ENCODE measurements around the gene ELMO1. TPM values are rescaled to one million over a fixed set of nuclear protein-coding genes. Genes with fewer than 3 reads are reported as not detected.

ELMO1 gene
- polyA plus RNA-seq, 1 experiment: not detected

DNA sequence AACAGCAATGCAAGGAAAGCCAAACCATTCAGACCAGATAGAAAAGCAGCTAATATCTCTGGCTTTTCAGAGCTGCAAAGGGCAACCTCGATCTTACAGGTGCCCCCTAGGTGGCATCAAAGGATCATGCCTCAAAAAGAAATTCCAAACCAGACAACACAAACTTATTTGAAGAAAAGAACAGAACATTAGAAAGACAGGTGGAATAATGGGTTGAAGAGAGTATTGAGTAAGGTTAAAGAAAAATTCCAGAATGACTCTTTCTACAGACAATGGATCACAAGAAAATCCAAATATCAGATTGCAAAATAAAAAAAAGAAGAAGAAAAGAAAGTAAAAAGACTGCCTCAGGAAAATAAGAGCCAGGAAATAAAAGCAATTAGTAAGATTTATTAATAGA lies 213.7 kb downstream of the ELMO1 start:
- CTCF ChIA-PET: no interaction called here
- no peak overlapping the region for H3K4me3 ChIP-seq (ENCODE audit: low read depth, low read length)
- no peak for TF ChIP-seq CTCF (IDR thresholded peaks at IDR 0.05; ENCODE audit: insufficient read depth, low read depth, low read length)
- H3K27me3 ChIP-seq (ENCODE audit: control insufficient read depth, insufficient read depth, low read length): no peaks in the 10 kb centered on the region
- DNase-seq (ENCODE audit: low read depth): no peak
- POLR2A ChIA-PET: no interaction called here
- H3K36me3 ChIP-seq (ENCODE audit: control insufficient read depth, insufficient read depth, low read length): no peaks in the 10 kb centered on the region

GRCh38 chr7:37234334-37234733 lies 214.3 kb downstream of the ELMO1 start:
- no peaks in the 10 kb centered on the region for H3K36me3 ChIP-seq (ENCODE audit: control insufficient read depth, insufficient read depth, low read length)
- no peaks in the 10 kb centered on the region for H3K27me3 ChIP-seq (ENCODE audit: control insufficient read depth, insufficient read depth, low read length)
- no peak for DNase-seq (ENCODE audit: low read depth)
- POLR2A ChIA-PET: no interaction called here
- no peak for TF ChIP-seq CTCF (IDR thresholded peaks at IDR 0.05; ENCODE audit: insufficient read depth, low read depth, low read length)
- CTCF ChIA-PET: interaction anchor here (1.6 kb wide), 1 partner anchor 33 kb away, joined by 5 read pairs; no protein-coding TSS in a partner anchor
- H3K4me3 ChIP-seq (ENCODE audit: low read depth, low read length): no peak overlapping the region

GRCh38 chr7:37231613-37232012 lies 217.1 kb downstream of the ELMO1 start:
- ChIA-PET CTCF (no interaction called here), POLR2A (no interaction called here)
- H3K36me3 ChIP-seq (ENCODE audit: control insufficient read depth, insufficient read depth, low read length): no peaks in the 10 kb centered on the region
- no peaks in the 10 kb centered on the region for H3K27me3 ChIP-seq (ENCODE audit: control insufficient read depth, insufficient read depth, low read length)
- DNase-seq (ENCODE audit: low read depth): no peak
- TF ChIP-seq CTCF (IDR thresholded peaks at IDR 0.05; ENCODE audit: insufficient read depth, low read depth, low read length): no peak
- H3K4me3 ChIP-seq (ENCODE audit: low read depth, low read length): no peak overlapping the region

- DNase-seq (ENCODE audit: low read depth): no peak
- H3K36me3 ChIP-seq (ENCODE audit: control insufficient read depth, insufficient read depth, low read length): no peaks in the 10 kb centered on the region
- ChIA-PET CTCF (no interaction called here), POLR2A (no interaction called here)
- H3K27me3 ChIP-seq (ENCODE audit: control insufficient read depth, insufficient read depth, low read length): no peaks in the 10 kb centered on the region
- no peak overlapping the region for H3K4me3 ChIP-seq (ENCODE audit: low read depth, low read length)
- TF ChIP-seq CTCF (IDR thresholded peaks at IDR 0.05; ENCODE audit: insufficient read depth, low read depth, low read length): no peak
Measured at GRCh38 chr7:37230221-37230620, 218.4 kb downstream of the ELMO1 start.

GRCh38 chr7:37229381-37229780 lies 219.3 kb downstream of the ELMO1 start:
- no peak overlapping the region for H3K4me3 ChIP-seq (ENCODE audit: low read depth, low read length)
- POLR2A ChIA-PET: no interaction called here
- no peaks in the 10 kb centered on the region for H3K36me3 ChIP-seq (ENCODE audit: control insufficient read depth, insufficient read depth, low read length)
- TF ChIP-seq CTCF (IDR thresholded peaks at IDR 0.05; ENCODE audit: insufficient read depth, low read depth, low read length): no peak
- CTCF ChIA-PET: no interaction called here
- no peaks in the 10 kb centered on the region for H3K27me3 ChIP-seq (ENCODE audit: control insufficient read depth, insufficient read depth, low read length)
- no peak for DNase-seq (ENCODE audit: low read depth)

Measured in BJ (cell line).